IMR-90 (cell line): ENCODE results near the gene NOS2. TPM values are rescaled to one million over a fixed set of nuclear protein-coding genes. Genes with fewer than 3 reads are reported as not detected.
"Not testable (repeated sequence)": the region's sequence is repeated elsewhere in the genome, so short reads cannot be mapped to it uniquely, and the experiment has no call there.

Source experiments
- ATAC-seq: fragments of 200-7000 bp; cut with Tn5 transposase; 2 replicates; pipeline ENCODE4 v1.9.1; 2020; ENCODE audit warnings: low read depth, mild to moderate bottlenecking, moderate library complexity
- BruUV-seq: library from RNA; stranded (reverse); fragments of 400-500 nt; replicated peaks from 2 replicates; lab custom pipeline; 2021; lab: Mats Ljungman, UMichigan
- CTCF ChIA-PET: fragments of 300-600 bp; formaldehyde crosslinking; extraction: SDS; loops from one replicate; lab custom pipeline; 2021; ENCODE audit warnings: antibody characterized with exemption; lab: Yijun Ruan, JAX
- POLR2A ChIA-PET: fragments of 300-600 bp; sonication (Branson Sonifier 250); formaldehyde crosslinking; loops from one replicate; lab custom pipeline; 2022; ENCODE audit warnings: antibody characterized with exemption; ENCODE audit not compliant: unreplicated experiment; lab: Charles Lee
- DNase-seq: peaks from one replicate; pipeline ENCODE4 v3.0.0; 2013
- H2AFZ ChIP-seq: replicated peaks from 2 replicates; pipeline ENCODE3; 2013; ENCODE audit warnings: low read length, mild to moderate bottlenecking; ENCODE audit not compliant: poor library complexity
- H2AK5ac ChIP-seq: 2 replicates; pipeline ENCODE4 v1.6.1; 2013; ENCODE audit warnings: low read depth, low read length, inconsistent platforms
- H2AK9ac ChIP-seq: replicated peaks from 2 replicates; pipeline ENCODE3; 2013; ENCODE audit warnings: mild to moderate bottlenecking, low read depth, low read length, moderate library complexity; ENCODE audit not compliant: poor library complexity
- H2BK120ac ChIP-seq: 2 replicates; pipeline ENCODE4 v1.6.1; 2013; ENCODE audit warnings: low read depth, low read length, inconsistent platforms
- H2BK15ac ChIP-seq: 3 replicates; pipeline ENCODE4 v1.6.1; 2013; ENCODE audit warnings: low read depth, low read length, inconsistent platforms
- H2BK20ac ChIP-seq: 2 replicates; pipeline ENCODE4 v1.6.1; 2013; ENCODE audit warnings: low read depth, mild to moderate bottlenecking, inconsistent platforms, low read length, moderate library complexity
- H2BK5ac ChIP-seq: 2 replicates; pipeline ENCODE4 v1.6.1; 2013; ENCODE audit warnings: mild to moderate bottlenecking, low read depth, low read length, inconsistent platforms; ENCODE audit not compliant: poor library complexity, severe bottlenecking
- H3K14ac ChIP-seq: replicated peaks from 2 replicates; pipeline ENCODE4 v1.6.1; 2013; ENCODE audit warnings: low read depth, low read length, inconsistent platforms
- H3K18ac ChIP-seq: 2 replicates; pipeline ENCODE4 v1.6.1; 2013; ENCODE audit warnings: low read depth, low read length, control low read depth
- H3K23ac ChIP-seq: 2 replicates; pipeline ENCODE4 v1.6.1; 2013; ENCODE audit warnings: low read depth, low read length, inconsistent platforms
- H3K27ac ChIP-seq: 2 replicates; pipeline ENCODE4 v1.5.1; 2013; ENCODE audit warnings: mild to moderate bottlenecking, control low read depth, low read length; ENCODE audit not compliant: insufficient read depth
- H3K27me3 ChIP-seq: 2 replicates; pipeline ENCODE4 v1.6.1; 2013; ENCODE audit warnings: low read length; ENCODE audit not compliant: control insufficient read depth, insufficient read depth
- H3K36me3 ChIP-seq: 2 replicates; pipeline ENCODE4 v1.6.1; 2013; ENCODE audit warnings: low read length, mixed read lengths; ENCODE audit not compliant: control insufficient read depth, insufficient read depth
- H3K4ac ChIP-seq: 2 replicates; pipeline ENCODE4 v1.6.1; 2013; ENCODE audit warnings: low read depth, low read length, inconsistent platforms
- H3K4me1 ChIP-seq: 2 replicates; pipeline ENCODE4 v1.6.1; 2013; ENCODE audit warnings: low read length, mixed read lengths; ENCODE audit not compliant: control insufficient read depth, insufficient read depth
- H3K4me2 ChIP-seq: 2 replicates; pipeline ENCODE4 v1.6.1; 2013; ENCODE audit warnings: low read depth, mild to moderate bottlenecking, control low read depth, low read length, moderate library complexity
- H3K4me3 ChIP-seq: 2 replicates; pipeline ENCODE4 v1.5.1; 2013; ENCODE audit warnings: low read depth, mild to moderate bottlenecking, control low read depth, low read length, moderate library complexity; ENCODE audit not compliant: insufficient read depth
- H3K56ac ChIP-seq: 2 replicates; pipeline ENCODE4 v1.6.1; 2013; ENCODE audit warnings: low read length, inconsistent platforms; ENCODE audit not compliant: insufficient read depth; ENCODE audit errors: extremely low read depth
- H3K79me1 ChIP-seq, 2 experiments: 2 replicates each; pipeline ENCODE4 v1.6.1; 2013; ENCODE audit warnings: low read length in 2 of 2, inconsistent platforms in 1 of 2, low read depth in 1 of 2
- H3K9ac ChIP-seq: 2 replicates; pipeline ENCODE4 v1.6.1; 2013; ENCODE audit warnings: low read depth, low read length, control low read depth
- H3K9me1 ChIP-seq: 2 replicates; pipeline ENCODE4 v1.6.1; 2013; ENCODE audit warnings: low read length, inconsistent platforms; ENCODE audit not compliant: insufficient read depth
- H3K9me3 ChIP-seq: 2 replicates; pipeline ENCODE4 v1.6.1; 2013; ENCODE audit warnings: low read length; ENCODE audit not compliant: control insufficient read depth, insufficient read depth
- H4K20me1 ChIP-seq: 2 replicates; pipeline ENCODE4 v1.6.1; 2013; ENCODE audit warnings: low read length, inconsistent platforms; ENCODE audit not compliant: insufficient read depth
- H4K5ac ChIP-seq: 2 replicates; pipeline ENCODE4 v1.6.1; 2013; ENCODE audit warnings: mild to moderate bottlenecking, low read depth, low read length, control low read depth
- H4K8ac ChIP-seq, 2 experiments: 2 replicates each; pipeline ENCODE4 v1.6.1; 2013; ENCODE audit warnings: low read depth in 2 of 2, low read length in 2 of 2, control low read depth in 1 of 2, inconsistent platforms in 1 of 2
- H4K91ac ChIP-seq: 2 replicates; pipeline ENCODE4 v1.6.1; 2013; ENCODE audit warnings: low read depth, low read length, inconsistent platforms; ENCODE audit not compliant: insufficient read depth
- WGBS, 2 experiments: methylation state at CpG; one replicate each; pipeline versions ENCODE4 v1.1.5 to v1.1.7; 2013; ENCODE audit warnings: missing lambda C conversion rate in 2 of 2; ENCODE audit not compliant: insufficient read length in 1 of 2; ENCODE audit errors: extremely low coverage in 2 of 2; 5-methylcytosine and 5-hydroxymethylcytosine counted together
- dilution Hi-C: fragments of 300-500 bp; cut with HindIII; formaldehyde crosslinking; loops from one replicate; pipeline ENCODE4 v1.14.3; 2018; ENCODE audit warnings: low sequenced_read_pairs; ENCODE audit not compliant: unreplicated experiment
- in situ Hi-C: fragments of 300-500 bp; cut with MboI; formaldehyde crosslinking; loops from 3 replicates; pipeline ENCODE4 v1.14.3; 2019; ENCODE audit warnings: low sequenced_read_pairs, inconsistent platforms, mixed read lengths
- intact Hi-C: fragments of 100-400 bp; cut with micrococcal nuclease; formaldehyde crosslinking; loops from 2 replicates; pipeline ENCODE4 v1.10.0; 2022
- polyA plus RNA-seq, 3 experiments: library from polyadenylated mRNA; depleted of rRNA; stranded (reverse); fragments of >200 nt; gene quantifications; 2 replicates each; pipeline ENCODE4 v1.2.3, GENCODE V29; 2012; ENCODE audit warnings: low replicate concordance in 1 of 3
- total RNA-seq: library from RNA; depleted of rRNA; stranded (reverse); fragments of >200 nt; gene quantifications from 2 replicates; pipeline ENCODE4 v1.2.3, GENCODE V29; 2012

The NOS2 gene
- total and polyA plus RNA-seq, 2 of the 4 experiments (the other 2 are of a cell fraction), result under 0.01 TPM; not detected in 1

DNA sequence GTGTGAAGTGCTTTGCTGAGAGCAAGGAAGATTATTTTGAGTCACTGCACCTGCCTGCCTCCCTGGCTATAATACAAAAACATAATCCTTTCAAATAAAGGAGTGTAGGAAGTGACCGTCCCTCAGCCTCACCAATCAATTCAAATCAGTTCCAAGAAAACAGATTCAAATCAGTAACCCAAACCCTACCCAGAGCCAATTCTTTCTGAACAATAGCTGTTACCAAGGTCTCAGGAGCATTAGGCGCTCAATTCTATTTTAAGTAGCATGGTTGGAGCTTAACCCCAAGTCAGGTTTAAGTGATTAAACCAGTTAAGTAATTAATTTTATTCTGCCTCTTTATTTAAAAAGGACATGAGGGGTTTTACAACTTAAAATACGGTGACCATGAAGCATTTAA lies 38.3 kb upstream of the NOS2 start:
- H3K36me3 ChIP-seq, H3K4me2 ChIP-seq, H3K9me3 ChIP-seq, H3K56ac ChIP-seq, BruUV-seq, ATAC-seq, H4K5ac ChIP-seq, H2BK15ac ChIP-seq, CTCF ChIA-PET, H2BK120ac ChIP-seq, H3K27ac ChIP-seq, intact Hi-C loops, H3K79me1 ChIP-seq, H3K18ac ChIP-seq, H4K91ac ChIP-seq, H3K9me1 ChIP-seq, DNase-seq, in situ Hi-C loops, H4K20me1 ChIP-seq, H2BK5ac ChIP-seq, H3K14ac ChIP-seq, H3K23ac ChIP-seq, dilution Hi-C loops, H3K4me3 ChIP-seq, H2AK5ac ChIP-seq, POLR2A ChIA-PET, H3K27me3 ChIP-seq, H3K4ac ChIP-seq, H3K4me1 ChIP-seq, H2AK9ac ChIP-seq, H2BK20ac ChIP-seq, H4K8ac ChIP-seq, H3K9ac ChIP-seq, H2AFZ ChIP-seq: not testable (repeated sequence)
- no CpG with 5 or more reads among the region's 3 CpGs for WGBS, 2 experiments

DNA sequence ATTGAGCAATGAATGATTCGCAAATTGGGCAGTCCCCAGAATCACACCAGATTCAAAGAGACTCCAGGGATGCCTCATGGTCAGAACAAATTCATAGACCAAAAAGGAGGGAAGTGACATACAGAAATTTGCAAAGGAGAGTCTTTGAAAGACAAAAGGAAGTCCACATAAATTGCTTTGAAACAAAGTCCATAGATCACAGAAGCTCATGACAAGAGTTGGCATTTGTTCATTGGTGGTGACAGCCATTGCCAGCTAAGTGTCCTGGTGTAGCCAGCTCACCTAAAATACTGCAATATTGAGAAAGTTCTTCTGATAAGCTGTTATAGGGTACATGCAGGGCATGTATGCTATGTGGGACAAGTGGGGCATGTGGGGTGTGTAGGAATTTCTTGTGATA lies 37.4 kb upstream of the NOS2 start:
- dilution Hi-C loops, BruUV-seq: not testable (repeated sequence)
- no CpG with 5 or more reads among the region's 1 CpG for WGBS, 2 experiments

More for the DNA sequence above, 37.4 kb upstream of the NOS2 start:
- H2AFZ ChIP-seq, H3K27me3 ChIP-seq, H2BK5ac ChIP-seq, H2BK15ac ChIP-seq, H4K91ac ChIP-seq, H3K18ac ChIP-seq, in situ Hi-C loops, H3K56ac ChIP-seq, H3K4me2 ChIP-seq, ATAC-seq, CTCF ChIA-PET, H3K4me3 ChIP-seq, H3K14ac ChIP-seq, H3K4me1 ChIP-seq, POLR2A ChIA-PET, H3K4ac ChIP-seq, DNase-seq, H4K20me1 ChIP-seq, H3K79me1 ChIP-seq, H3K9me1 ChIP-seq, H2BK120ac ChIP-seq, intact Hi-C loops, H3K9ac ChIP-seq, H4K8ac ChIP-seq, H3K9me3 ChIP-seq, H2BK20ac ChIP-seq, H2AK5ac ChIP-seq, H3K36me3 ChIP-seq, H3K23ac ChIP-seq, H4K5ac ChIP-seq, H3K27ac ChIP-seq, H2AK9ac ChIP-seq: not testable (repeated sequence)
